Measurements from ENCODE around the gene RBM25.
A peak's percentile ranks its signal among the peaks of the same experiment; 100 is the strongest.

Gene RBM25

GRCh38 chr14:73172500-73172899 is 114.2 kb downstream of the RBM25 start:
- no peak for DNase-seq

- DNase-seq = peak; percentile 76
Measured at GRCh38 chr14:73173092-73173735, 114.9 kb downstream of the RBM25 start.

All from NCI-H82 (cell line).